ENCODE results near the gene CYTH2.

CYTH2 gene

DNA sequence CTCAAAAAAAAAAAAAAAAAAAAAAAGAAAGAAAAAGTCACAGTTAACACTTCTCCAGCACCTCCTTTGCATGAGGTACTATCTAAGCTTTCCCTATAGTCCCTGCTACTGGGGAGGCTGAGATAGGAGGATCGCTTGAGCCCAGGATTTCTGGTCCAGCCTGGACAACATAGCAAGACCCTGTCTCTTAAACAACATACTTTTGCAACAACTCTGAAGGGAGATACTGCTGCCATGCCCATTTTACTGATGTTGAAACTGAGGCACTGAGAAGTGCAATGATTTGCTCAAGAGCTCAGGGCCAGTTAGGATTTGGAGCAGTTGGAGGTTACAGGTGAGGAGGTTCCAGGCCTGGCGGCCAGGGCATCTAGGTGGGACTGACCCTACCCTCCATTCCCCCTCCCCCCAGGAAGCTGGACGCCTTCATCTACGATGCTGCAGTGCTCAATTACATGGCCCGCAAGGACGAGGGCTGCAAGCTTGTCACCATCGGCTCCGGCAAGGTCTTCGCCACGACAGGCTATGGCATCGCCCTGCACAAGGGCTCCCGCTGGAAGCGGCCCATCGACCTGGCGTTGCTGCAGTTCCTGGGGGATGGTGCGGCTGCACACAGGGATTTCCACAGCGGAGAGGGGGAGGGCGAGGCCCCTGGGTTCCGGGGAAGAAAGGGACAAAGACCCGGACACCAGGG, 27.7 kb upstream of the CYTH2 start:
- TF ChIP-seq, protein P1, sequence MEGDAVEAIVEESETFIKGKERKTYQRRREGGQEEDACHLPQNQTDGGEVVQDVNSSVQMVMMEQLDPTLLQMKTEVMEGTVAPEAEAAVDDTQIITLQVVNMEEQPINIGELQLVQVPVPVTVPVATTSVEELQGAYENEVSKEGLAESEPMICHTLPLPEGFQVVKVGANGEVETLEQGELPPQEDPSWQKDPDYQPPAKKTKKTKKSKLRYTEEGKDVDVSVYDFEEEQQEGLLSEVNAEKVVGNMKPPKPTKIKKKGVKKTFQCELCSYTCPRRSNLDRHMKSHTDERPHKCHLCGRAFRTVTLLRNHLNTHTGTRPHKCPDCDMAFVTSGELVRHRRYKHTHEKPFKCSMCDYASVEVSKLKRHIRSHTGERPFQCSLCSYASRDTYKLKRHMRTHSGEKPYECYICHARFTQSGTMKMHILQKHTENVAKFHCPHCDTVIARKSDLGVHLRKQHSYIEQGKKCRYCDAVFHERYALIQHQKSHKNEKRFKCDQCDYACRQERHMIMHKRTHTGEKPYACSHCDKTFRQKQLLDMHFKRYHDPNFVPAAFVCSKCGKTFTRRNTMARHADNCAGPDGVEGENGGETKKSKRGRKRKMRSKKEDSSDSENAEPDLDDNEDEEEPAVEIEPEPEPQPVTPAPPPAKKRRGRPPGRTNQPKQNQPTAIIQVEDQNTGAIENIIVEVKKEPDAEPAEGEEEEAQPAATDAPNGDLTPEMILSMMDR (IDR thresholded peaks at IDR 0.05; ENCODE audit: borderline replicate concordance, insufficient read depth, low read depth, low read length), result no peak
- no peak overlapping the region for H3K4me3 ChIP-seq (ENCODE audit: low read depth, low read length)

DNA sequence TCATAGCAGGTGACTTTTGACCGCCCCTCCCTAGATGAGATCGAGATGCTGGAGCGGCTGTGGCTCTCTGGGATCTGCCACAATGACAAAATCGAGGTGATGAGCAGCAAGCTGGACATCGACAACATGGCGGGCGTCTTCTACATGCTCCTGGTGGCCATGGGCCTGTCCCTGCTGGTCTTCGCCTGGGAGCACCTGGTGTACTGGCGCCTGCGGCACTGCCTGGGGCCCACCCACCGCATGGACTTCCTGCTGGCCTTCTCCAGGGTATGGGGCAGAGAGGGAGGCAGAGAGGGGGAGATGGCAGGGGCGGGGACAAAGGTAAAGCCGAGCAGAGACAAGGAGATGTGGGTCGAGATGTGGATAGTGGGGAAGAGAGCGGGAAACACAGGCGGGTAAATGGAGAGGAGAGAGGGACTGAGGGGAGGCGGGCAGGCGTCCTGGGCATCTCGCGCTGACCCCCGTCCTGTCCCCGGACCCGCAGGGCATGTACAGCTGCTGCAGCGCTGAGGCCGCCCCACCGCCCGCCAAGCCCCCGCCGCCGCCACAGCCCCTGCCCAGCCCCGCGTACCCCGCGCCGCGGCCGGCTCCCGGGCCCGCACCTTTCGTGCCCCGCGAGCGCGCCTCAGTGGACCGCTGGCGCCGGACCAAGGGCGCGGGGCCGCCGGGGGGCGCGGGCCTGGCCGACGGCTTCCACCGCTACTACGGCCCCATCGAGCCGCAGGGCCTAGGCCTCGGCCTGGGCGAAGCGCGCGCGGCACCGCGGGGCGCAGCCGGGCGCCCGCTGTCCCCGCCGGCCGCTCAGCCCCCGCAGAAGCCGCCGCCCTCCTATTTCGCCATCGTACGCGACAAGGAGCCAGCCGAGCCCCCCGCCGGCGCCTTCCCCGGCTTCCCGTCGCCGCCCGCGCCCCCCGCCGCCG, 26.8 kb upstream of the CYTH2 start:
- no peak overlapping the region for H3K4me3 ChIP-seq (ENCODE audit: low read depth, low read length)
- TF ChIP-seq, protein P1 (IDR thresholded peaks at IDR 0.05; ENCODE audit: borderline replicate concordance, insufficient read depth, low read depth, low read length), result no peak

DNA sequence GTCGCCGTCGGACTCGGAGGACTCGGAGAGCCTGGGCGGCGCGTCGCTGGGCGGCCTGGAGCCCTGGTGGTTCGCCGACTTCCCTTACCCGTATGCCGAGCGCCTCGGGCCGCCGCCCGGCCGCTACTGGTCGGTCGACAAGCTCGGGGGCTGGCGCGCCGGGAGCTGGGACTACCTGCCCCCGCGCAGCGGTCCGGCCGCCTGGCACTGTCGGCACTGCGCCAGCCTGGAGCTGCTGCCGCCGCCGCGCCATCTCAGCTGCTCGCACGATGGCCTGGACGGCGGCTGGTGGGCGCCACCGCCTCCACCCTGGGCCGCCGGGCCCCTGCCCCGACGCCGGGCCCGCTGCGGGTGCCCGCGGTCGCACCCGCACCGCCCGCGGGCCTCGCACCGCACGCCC, 25.9 kb upstream of the CYTH2 start:
- no peak overlapping the region for H3K4me3 ChIP-seq (ENCODE audit: low read depth, low read length)
- TF ChIP-seq, protein P1 (IDR thresholded peaks at IDR 0.05; ENCODE audit: borderline replicate concordance, insufficient read depth, low read depth, low read length), result no peak

DNA sequence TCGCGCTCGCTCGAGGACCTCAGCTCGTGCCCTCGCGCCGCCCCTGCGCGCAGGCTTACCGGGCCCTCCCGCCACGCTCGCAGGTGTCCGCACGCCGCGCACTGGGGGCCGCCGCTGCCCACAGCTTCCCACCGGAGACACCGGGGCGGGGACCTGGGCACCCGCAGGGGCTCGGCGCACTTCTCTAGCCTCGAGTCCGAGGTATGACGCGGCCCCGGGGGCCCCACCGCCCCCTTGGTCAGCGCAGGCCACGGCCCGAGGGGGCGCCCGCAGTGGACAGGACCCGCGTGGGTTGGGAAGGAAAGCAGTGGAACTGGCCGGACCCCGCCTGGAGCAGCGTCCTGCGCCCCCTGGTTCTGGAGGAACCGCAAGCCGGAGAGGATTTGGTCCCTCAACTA, 25.4 kb upstream of the CYTH2 start:
- no peak overlapping the region for H3K4me3 ChIP-seq (ENCODE audit: low read depth, low read length)
- TF ChIP-seq, protein P1 (IDR thresholded peaks at IDR 0.05; ENCODE audit: borderline replicate concordance, insufficient read depth, low read depth, low read length), result no peak

DNA sequence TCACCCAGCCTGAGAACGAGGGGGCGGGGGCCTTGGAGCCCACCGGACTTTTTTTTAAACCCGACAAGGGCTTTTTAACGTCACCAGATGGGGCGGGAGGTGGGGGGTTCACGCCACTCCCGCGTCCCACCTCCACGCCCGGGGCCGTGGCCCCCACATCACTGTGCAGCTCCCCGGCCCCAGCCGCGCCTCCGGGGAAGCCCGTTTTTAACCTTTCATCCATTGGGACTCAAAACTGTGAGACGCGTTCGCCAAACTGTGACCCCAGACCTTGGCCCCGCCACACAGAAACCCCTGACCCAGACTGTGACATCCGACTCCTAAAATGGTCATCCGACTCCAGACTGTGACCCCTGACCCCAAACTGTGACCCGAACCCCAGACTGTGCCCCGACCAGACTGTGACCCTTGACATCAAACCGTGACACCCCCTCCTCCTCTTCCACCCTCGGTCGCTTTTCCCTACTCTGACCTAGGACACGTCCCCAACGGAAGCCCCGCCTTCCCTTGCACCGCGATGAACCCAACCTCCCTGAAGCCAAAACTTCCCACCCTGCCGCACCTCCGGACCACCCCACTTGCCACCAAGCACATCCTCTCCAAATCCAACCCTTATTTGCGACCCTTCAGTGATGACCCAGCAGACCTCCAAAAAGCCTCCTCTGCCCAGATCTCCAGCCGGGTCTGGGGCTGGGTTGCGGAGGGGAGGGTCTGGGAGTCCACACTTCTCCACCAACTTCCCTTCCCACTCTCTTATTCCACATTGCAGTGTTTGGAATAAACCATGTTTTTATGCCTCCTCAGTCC, 24.8 kb upstream of the CYTH2 start:
- TF ChIP-seq, protein P1 (IDR thresholded peaks at IDR 0.05; ENCODE audit: borderline replicate concordance, insufficient read depth, low read depth, low read length), result no peak
- peak overlapping the region; percentile 40 for H3K4me3 ChIP-seq (ENCODE audit: low read depth, low read length)

DNA sequence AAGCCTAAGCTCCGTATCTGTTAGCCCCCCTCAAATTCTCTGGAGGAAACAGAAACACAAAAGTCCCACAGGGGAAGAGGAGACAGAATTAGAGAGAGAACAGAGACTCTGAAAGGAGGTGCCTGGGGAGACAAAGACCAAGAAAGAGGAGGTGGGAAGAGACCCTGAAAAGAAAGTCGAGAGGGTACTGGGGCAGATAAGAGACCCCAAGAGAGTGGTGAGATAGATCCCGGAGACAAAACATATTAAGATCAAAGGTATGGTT, 24.3 kb upstream of the CYTH2 start:
- TF ChIP-seq, protein P1 (IDR thresholded peaks at IDR 0.05; ENCODE audit: borderline replicate concordance, insufficient read depth, low read depth, low read length), result no peak
- peak overlapping the region; percentile 90 for H3K4me3 ChIP-seq (ENCODE audit: low read depth, low read length)
